Measurements from ENCODE around the gene GFY. TPM values are rescaled to one million over a fixed set of nuclear protein-coding genes. Genes with fewer than 3 reads are reported as not detected.

Gene GFY
- total RNA-seq, 2 experiments from 2014 or later, result not detected

Other genes with a start within 250 kb of the GFY start
- 1 to 10 TPM; 3.0 to 3.5 TPM for gene SLC6A16, start 100.2 kb upstream of the GFY start, total RNA-seq
- 100 to 1,000 TPM; 278 to 299 TPM for gene CD37, start 90.0 kb upstream of the GFY start, total RNA-seq
- gene TEAD2, start 63.0 kb upstream of the GFY start, total RNA-seq, result not detected
- gene DKKL1, start 61.5 kb upstream of the GFY start, total RNA-seq, result not detected
- under 1 TPM; 0.73 to 0.81 TPM for gene KASH5, start 37.1 kb upstream of the GFY start, total RNA-seq
- gene PTH2, start 1.9 kb upstream of the GFY start, total RNA-seq, result not detected
- gene SLC17A7, start 16.1 kb downstream of the GFY start, total RNA-seq, result under 1 TPM; 0.30 to 0.43 TPM
- 100 to 1,000 TPM; 168 to 170 TPM for gene PIH1D1, start 26.4 kb downstream of the GFY start, total RNA-seq
- gene ALDH16A1, start 27.8 kb downstream of the GFY start, total RNA-seq, result 10 to 100 TPM; 34.1 to 36.6 TPM
- 100 to 1,000 TPM; 187 to 197 TPM for gene FLT3LG, start 48.8 kb downstream of the GFY start, total RNA-seq
- 1,000 to 10,000 TPM; 2,417 to 2,463 TPM for gene RPL13A, start 62.2 kb downstream of the GFY start, total RNA-seq
- 1,000 to 10,000 TPM; 2,194 to 2,385 TPM for gene RPS11, start 71.0 kb downstream of the GFY start, total RNA-seq
- 10 to 100 TPM; 10.2 to 11.1 TPM for gene FCGRT, start 87.3 kb downstream of the GFY start, total RNA-seq
- gene RCN3, start 102.6 kb downstream of the GFY start, total RNA-seq, result 1 to 10 TPM; 1.8 to 2.0 TPM
- 100 to 1,000 TPM; 162 to 163 TPM for gene NOSIP, start 155.2 kb downstream of the GFY start, total RNA-seq
- 1 to 10 TPM; 1.0 to 1.1 TPM for gene PRRG2, start 155.9 kb downstream of the GFY start, total RNA-seq
- gene PRR12, start 165.8 kb downstream of the GFY start, total RNA-seq, result 10 to 100 TPM; 33.0 to 36.2 TPM
- gene RRAS, start 214.8 kb downstream of the GFY start, total RNA-seq, result 10 to 100 TPM; 17.8 to 18.1 TPM
- gene SCAF1, start 216.8 kb downstream of the GFY start, total RNA-seq, result 10 to 100 TPM; 65.3 to 66.4 TPM
- gene IRF3, start 240.5 kb downstream of the GFY start, total RNA-seq, result 100 to 1,000 TPM; 163 to 174 TPM
- gene BCL2L12, start 240.5 kb downstream of the GFY start, total RNA-seq, result 10 to 100 TPM; 71.2 to 74.3 TPM